Measurements from ENCODE around the gene TRIM27. TPM values are rescaled to one million over a fixed set of nuclear protein-coding genes. Genes with fewer than 3 reads are reported as not detected.
"Not testable (repeated sequence)": the region's sequence is repeated elsewhere in the genome, so short reads cannot be mapped to it uniquely, and the experiment has no call there.

TRIM27 gene
- total RNA-seq, 4 donors from 2014 or later, result 24.6 to 108 (median 48.7) TPM

DNA sequence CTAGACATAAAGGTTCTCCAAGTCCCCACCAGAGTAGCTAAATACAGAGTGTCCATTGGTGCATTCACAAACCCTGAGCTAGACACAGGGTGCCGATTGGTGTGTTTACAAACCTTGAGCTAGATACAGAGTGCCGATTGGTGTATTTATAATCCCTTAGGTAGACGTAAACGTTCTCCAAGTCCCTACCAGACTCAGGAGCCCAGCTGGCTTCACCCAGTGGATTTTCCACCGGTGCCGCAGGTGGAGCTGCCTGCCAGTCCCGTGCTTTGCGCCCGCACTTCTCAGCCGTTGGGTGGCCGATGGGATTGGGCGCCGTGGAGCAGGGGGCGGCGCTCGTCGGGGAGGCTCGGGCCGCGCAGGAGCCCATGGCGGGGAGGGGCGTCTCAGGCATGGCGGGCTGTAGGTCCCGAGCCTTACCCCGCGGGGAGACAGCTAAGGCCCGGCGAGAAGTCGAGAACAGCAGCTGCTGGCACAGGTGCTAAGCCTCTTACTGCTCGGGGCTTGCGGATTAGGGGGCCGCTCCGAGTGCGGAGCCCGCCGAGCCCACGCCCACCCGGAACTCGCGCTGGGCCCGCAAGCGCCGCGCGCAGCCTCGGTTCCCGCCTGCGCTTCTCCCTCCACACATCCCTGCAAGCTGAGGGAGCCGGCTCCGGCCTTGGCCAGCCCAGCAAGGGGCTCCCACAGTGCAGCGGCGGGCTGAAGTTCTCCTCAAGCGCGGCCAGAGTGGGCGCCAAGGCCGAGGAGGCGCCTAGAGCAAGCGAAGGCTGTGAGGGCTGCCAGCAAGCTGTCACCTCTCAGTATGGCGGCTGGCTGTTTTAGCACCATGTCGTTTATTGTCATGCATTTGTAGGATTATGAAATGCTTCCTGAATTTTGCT is 57.3 kb downstream of the TRIM27 start:
- H3K9me3 ChIP-seq; H3K4me1 ChIP-seq; H3K27me3 ChIP-seq; H3K36me3 ChIP-seq; intact Hi-C loops (cut with DNase I; ENCODE audit: low total_unique reads): not testable (repeated sequence)
- DNase-seq, result peak; percentile 47 to 57
- H3K27ac ChIP-seq, result peak overlapping the region; percentile 74 to 86
- peak overlapping the region; percentile 39 to 72 for H3K4me3 ChIP-seq
- peak in 1 of 2 donors; percentile 42 for TF ChIP-seq POLR2A (IDR thresholded peaks at IDR 0.05)

DNA sequence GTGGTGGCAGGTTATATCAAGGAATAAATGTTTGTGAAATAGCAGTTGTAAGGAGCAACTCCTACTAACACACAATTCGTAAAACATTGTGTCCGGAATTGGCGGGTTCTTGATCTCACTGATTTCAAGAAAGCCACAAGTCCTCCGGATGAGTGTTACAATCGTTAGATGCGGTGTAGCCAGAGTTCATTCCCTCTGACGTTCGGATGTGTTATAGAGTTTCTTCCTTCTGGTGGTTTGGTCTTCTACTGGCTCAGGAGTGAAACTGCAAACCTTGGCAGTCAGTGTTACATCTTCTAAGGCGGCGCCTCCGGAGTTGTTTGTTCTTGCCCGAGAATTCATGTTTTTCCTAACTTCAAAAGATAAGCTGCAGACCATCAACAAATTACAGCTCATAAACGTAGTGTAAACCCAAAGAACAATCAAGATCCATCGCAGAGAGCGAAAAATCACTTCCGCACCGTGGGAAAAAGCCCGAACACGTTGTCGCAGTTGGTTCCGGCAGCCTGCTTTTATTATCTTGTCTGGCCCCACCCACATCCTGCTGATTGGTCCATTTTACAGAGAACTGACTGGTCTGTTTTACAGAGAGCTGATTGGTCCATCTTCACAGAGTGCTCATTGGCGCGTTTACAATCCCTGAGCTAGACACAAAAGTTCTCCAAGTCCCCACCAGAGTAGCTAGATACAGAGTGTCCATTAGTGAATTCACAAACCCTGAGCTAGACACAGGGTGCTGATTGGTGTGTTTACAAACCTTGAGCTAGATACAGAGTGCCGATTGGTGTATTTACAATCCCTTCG is 58.2 kb downstream of the TRIM27 start:
- intact Hi-C loops (cut with DNase I; ENCODE audit: low total_unique reads), result no loop called here
- H3K27ac ChIP-seq, result no peak overlapping the region
- H3K4me1 ChIP-seq, result peaks cover 0 to 3% of the 10 kb centered on the region in 2 donors
- H3K36me3 ChIP-seq, result no peaks in the 10 kb centered on the region
- no peaks in the 10 kb centered on the region for H3K9me3 ChIP-seq
- no peak for DNase-seq
- H3K4me3 ChIP-seq, result peak overlapping the region in 1 of 2 donors; percentile 72
- no peaks in the 10 kb centered on the region for H3K27me3 ChIP-seq
- no peak for TF ChIP-seq POLR2A (IDR thresholded peaks at IDR 0.05)
- TF ChIP-seq, protein P1, sequence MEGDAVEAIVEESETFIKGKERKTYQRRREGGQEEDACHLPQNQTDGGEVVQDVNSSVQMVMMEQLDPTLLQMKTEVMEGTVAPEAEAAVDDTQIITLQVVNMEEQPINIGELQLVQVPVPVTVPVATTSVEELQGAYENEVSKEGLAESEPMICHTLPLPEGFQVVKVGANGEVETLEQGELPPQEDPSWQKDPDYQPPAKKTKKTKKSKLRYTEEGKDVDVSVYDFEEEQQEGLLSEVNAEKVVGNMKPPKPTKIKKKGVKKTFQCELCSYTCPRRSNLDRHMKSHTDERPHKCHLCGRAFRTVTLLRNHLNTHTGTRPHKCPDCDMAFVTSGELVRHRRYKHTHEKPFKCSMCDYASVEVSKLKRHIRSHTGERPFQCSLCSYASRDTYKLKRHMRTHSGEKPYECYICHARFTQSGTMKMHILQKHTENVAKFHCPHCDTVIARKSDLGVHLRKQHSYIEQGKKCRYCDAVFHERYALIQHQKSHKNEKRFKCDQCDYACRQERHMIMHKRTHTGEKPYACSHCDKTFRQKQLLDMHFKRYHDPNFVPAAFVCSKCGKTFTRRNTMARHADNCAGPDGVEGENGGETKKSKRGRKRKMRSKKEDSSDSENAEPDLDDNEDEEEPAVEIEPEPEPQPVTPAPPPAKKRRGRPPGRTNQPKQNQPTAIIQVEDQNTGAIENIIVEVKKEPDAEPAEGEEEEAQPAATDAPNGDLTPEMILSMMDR (IDR thresholded peaks at IDR 0.05), result no peak

DNA sequence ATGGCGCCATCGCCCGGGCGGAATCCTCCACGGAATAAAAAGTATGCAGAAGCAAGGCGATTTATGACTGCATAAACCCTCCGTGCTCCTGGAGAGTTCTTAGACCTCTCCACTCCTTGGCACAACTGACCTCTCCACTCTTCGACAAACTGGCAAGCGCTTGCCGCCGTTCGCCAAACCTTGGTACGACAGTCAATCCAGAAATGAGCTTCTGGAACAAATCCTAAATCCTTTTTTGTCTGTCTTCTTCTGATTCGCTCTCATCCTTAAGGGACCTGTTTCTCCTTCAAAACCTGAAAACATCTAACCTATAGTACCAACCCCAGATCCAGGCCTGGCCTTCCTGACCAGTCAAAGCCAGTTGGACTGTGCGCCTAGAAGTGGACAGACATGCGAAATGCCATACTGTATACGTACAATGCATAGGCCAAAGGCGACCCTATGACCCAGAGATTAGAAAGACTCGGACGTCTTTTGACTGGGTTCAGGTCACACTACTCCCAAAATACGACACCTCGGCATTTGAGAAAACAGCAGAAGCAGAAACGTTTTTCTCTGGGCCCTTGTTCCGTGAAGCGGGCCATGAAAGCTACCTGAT is 59.4 kb downstream of the TRIM27 start:
- DNase-seq, result no peak
- H3K9me3 ChIP-seq, result no peaks in the 10 kb centered on the region
- H3K36me3 ChIP-seq, result no peaks in the 10 kb centered on the region
- TF ChIP-seq POLR2A (IDR thresholded peaks at IDR 0.05), result no peak
- TF ChIP-seq, protein P1 (IDR thresholded peaks at IDR 0.05), result peak in 1 of 4 experiments; percentile 29
- intact Hi-C loops (cut with DNase I; ENCODE audit: low total_unique reads), result no loop called here
- H3K4me3 ChIP-seq, result peak overlapping the region; percentile 65 to 69
- H3K27ac ChIP-seq, result peak overlapping the region; percentile 75 to 80
- H3K4me1 ChIP-seq, result peaks cover 0 to 3% of the 10 kb centered on the region in 2 donors
- H3K27me3 ChIP-seq, result no peaks in the 10 kb centered on the region

DNA sequence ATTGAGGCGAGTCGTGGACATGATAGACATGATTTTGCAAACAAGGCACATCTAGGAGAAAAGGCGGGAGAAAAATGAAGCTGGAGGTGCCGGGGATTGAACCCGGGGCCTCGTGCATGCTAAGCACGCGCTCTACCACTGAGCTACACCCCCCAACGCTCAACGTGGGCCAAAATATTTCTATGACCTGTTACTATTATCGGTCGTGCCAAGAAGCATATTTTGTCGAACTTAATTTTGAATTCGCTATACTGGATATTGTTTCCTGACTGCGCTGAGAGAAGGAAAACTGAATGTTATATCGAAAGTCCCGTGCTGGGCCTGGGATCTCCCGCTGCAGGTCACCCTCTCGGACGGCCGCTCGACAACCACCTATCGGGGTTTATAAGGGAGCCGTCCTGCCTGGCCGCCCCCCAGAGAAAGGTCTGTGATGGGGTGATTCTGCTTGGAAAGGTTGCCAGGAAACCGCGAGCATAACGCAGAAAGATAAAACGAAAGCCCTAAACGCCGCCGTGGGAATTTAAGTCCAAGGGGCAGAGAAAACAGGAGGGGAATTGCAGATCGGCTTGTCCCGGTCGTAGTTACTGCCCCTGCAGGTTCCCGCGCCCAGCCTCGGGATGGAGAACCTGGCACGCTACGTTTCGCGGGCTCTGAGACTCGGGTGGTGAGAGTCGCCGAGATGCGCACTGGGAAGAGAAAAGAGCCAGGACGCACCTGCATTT is 60.0 kb downstream of the TRIM27 start:
- DNase-seq, result peak; percentile 68 to 75
- H3K27ac ChIP-seq, result peak overlapping the region; percentile 75 to 80
- peak overlapping the region; percentile 65 to 69 for H3K4me3 ChIP-seq
- no peaks in the 10 kb centered on the region for H3K9me3 ChIP-seq
- peaks cover 0 to 3% of the 10 kb centered on the region in 2 donors for H3K4me1 ChIP-seq
- intact Hi-C loops (cut with DNase I; ENCODE audit: low total_unique reads), result no loop called here
- H3K36me3 ChIP-seq, result no peaks in the 10 kb centered on the region
- no peak for TF ChIP-seq POLR2A (IDR thresholded peaks at IDR 0.05)
- TF ChIP-seq, protein P1 (IDR thresholded peaks at IDR 0.05), result no peak
- no peaks in the 10 kb centered on the region for H3K27me3 ChIP-seq

DNA sequence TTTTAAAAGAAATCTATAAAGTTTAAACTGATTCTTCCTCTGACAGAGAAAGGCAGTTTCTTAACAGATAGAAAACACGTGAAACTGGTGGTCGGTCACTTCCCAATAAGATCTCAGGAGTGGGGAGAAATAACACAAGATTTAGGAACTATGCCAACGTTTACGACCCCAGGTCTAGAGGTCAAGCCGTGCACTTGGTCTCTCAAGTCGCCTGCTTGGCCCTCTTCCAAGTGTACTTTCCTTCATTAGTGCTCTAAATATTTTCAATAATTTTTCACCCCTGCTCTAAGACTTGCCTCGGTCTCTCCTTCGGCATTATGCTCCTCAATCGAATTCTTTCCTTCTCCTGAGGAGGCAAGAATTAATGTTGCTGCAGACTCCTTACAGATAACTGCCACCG is 61.7 kb downstream of the TRIM27 start:
- Histone ChIP-seq H3K36me3 (no peaks in the 10 kb centered on the region), H3K27me3 (no peaks in the 10 kb centered on the region), H3K9me3 (no peaks in the 10 kb centered on the region), H3K4me3 (no peak overlapping the region), H3K4me1 (peaks cover 0 to 3% of the 10 kb centered on the region in 2 donors), H3K27ac (no peak overlapping the region)
- TF ChIP-seq POLR2A (IDR thresholded peaks at IDR 0.05), result no peak
- TF ChIP-seq, protein P1 (IDR thresholded peaks at IDR 0.05), result no peak
- intact Hi-C loops (cut with DNase I; ENCODE audit: low total_unique reads), result no loop called here
- no peak for DNase-seq
